ENCODE measurements around the gene MATN4.

MATN4 gene

DNA sequence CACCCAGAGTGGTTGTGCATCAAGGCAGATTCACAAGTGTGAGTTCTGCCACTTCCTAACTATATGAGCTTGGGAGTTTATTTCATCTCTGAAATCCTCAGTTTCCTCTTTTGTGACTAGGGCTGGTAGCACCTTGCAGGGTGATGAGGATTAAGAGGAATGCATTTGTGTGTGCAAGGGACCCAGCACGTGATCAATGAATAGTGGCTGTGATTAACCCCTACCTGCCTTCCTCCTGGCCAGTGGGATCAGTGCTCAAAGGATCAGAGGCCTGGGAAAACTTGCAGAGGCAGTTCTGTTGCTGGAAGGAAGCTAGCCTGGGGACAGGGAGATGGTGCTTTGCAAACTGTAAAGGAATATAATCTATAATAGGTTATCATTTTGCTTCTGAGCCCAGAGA lies 32.9 kb upstream of the MATN4 start:
- ATAC-seq (no peak), DNase-seq (no peak)

DNA sequence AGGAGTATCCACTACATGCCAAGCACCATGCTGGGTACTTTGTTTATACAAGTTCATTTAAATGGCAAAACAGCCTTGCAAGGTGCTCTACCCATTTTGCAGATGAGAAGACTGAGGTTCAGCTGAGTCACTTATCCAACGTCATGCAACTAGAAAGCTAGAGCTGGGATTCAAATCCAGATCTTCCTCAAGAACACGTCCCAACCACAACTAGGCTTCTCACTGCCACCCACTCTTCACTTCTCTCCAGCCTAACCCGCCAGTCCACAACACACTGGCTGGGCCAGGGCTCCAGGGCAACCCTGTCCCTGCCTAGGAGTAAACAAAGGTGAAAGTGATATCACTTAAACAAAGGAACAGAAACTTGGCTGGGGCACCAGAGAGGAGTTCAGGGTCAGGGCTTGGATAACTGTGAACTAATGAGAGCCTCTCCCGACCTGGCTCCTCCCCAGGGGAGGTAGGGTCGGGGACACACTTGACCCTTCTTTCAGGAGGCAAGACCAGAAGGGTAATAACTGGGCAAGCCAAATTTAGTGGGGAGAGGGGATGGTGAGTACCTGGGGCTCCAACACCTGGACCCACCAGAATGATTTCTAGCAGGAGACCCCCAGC lies 32.2 kb upstream of the MATN4 start:
- no peak for ATAC-seq
- no peak for DNase-seq

DNA sequence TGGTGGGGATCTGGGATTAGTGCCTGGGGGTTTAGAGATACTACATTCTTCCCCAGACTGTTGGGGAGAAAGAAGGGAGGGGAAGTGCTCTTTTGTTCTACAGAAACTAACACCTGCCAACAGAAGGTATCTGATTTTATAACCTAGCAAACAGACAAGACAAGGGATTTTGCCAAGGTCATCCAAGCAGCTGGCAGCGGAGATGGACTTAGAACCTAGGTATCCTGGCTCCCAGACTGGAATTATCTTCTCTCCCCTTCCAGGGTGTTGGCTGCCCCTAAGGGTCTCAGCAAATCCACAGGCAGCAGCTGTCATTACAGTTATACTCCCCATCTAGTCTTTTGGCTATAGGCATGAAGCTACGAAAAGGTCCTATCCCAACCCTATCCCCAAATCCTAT lies 31.7 kb upstream of the MATN4 start:
- DNase-seq (no peak), ATAC-seq (no peak)

DNA sequence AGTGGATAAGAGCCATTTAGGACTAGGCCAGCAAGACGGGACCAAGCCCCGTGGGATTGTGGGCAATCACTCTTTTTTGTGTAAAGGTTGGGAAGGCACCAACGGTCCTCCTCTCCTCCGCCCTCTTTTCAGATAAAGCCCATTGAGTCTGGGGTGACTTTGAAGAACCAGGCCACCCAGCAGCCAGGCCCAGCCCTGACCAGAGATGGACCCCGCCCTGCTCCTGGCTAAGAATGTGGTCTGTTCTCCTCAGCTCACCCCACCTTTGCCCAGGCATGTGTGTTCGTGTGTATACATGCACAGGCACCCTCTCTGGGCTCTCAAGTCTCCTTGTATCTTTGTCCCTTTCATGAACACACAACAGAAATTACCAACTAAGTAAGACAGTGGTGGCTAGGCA lies 31.0 kb upstream of the MATN4 start:
- DNase-seq (no peak), ATAC-seq (no peak)

DNA sequence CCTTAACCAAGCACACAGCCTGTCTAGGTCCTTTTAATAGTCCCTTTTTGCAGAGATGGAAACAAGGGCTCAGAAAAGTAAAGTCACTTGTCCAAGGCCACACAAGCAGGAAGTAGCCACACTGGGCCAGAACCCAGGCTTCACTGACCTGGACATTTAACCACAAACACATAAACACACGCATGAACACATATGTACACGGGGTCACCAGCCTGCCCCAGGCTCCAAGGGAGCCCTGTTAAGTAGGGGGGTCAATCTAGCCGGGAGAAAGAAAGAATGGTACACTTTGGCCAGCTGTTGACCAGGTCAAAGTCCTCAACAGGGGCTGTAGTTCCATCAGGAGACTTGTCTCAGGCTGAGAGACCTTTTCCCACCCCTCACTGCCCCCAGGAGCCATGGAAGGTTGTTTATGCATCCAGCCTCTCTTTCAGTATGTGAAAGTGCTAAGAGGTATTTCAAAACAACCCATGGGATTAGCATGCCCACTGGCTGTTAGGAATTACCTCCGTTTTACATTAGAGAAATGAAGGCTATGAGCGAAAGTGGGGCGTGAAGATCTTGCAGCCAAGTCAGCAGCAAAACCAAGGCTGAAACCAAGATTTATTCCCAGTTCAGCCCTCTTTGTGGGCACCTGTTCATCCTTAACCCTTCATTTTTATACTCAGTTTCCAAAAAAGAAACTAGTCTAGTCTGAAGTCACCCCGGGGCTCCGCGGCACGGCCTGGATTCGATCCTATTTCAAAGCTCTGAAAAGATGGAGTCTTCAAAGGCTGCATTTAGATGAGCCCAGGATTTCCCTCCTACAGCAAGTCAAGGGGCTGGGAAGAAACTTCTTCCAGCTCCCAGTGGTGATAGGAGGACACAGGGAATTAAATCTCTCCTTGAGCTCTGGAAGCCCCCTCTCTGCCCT lies 30.3 kb upstream of the MATN4 start:
- ATAC-seq: no peak
- DNase-seq: no peak

DNA sequence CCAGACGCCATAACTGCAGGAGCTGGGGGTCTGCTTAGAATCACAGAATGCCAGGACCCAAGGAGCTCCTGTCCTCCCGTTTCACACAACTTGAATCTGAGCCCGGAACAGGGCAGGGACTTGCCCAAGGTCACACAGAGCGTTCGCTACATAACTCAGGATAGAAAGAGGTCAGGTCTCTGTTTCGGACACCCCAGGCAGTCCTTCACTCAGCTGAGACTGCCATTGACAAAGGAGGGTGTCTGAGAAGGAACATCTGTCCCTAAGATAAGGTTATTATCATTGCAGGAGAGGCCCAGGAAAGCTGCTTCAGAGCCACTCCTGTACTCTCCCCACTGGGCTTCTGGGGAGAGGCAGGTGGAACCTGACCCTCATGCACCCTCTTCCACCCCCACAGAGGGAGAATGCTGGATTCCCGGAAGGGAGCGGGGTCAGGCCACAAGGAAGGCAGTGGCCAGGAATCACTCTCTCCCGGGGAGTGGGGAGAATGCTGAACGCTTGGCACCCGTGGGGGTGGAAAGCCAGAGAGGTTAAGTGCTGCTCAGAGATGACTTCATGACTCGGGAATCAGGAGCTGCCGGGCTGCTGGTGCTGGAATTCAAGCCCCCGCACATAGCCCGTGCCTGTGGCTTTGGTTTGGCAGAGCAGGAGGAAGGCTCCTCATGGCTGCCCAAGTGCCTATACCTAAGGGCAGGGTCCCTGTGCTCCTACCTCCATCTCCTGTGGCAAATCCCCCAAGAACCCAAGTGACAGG lies 29.4 kb upstream of the MATN4 start:
- DNase-seq: no peak
- ATAC-seq: no peak

DNA sequence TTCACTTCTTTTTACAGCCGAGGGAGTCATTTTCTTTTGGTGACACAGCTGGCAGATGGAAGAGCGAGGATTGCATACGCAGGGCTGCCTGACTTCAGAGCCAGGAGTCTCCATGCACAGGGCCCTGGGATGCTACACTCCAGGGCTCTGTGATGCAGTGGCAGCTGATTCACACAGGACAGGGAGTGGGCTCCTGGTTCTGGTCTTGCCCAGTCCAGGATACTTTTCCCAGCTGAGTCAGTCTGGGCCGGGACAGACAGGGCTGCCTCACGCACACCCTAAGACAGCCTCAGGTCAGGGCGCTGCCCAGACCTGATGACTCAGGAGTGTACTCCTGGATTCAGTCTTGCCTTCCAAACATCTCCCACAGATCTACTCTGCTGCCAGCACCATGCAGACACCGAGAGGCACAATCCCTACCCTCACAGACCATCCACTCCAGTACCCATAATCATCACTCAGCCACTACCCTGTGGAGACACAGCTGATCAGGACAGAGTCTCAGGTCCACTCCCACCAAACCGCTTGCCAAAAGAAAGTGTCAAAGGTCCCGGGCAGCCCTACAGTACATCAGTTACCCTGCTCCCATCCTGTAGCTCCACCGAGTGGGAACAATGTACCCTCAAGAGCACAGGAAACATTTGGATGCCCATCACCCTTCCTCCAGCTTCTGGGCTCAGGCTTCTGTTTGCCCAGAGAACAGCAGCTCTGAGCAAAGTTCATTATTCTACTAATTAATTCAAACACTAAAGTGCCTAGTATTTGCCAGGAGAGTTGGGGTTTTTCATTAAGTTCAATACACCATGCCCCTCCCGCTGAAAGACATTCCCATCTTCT lies 28.6 kb upstream of the MATN4 start:
- DNase-seq (no peak), ATAC-seq (no peak)

DNA sequence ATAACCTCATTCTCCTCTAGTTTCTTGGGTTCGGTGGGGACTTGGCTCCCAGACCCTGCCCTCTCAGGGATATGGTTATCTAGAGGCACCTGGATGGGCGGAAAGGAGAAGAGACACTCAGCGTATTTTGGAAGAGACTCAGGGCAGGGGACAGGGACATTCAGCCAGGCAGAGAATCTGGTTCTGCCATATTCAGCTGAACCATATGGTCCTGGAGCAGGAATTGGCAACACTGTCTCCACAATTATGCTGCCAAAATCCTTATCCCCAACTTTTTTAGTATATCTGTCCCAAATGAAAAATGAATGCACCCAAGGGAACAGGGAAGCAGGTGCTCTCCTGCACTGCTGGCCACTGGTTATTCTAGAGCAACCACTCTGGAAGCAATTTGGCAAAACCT lies 22.4 kb upstream of the MATN4 start:
- DNase-seq (no peak), ATAC-seq (no peak)

DNA sequence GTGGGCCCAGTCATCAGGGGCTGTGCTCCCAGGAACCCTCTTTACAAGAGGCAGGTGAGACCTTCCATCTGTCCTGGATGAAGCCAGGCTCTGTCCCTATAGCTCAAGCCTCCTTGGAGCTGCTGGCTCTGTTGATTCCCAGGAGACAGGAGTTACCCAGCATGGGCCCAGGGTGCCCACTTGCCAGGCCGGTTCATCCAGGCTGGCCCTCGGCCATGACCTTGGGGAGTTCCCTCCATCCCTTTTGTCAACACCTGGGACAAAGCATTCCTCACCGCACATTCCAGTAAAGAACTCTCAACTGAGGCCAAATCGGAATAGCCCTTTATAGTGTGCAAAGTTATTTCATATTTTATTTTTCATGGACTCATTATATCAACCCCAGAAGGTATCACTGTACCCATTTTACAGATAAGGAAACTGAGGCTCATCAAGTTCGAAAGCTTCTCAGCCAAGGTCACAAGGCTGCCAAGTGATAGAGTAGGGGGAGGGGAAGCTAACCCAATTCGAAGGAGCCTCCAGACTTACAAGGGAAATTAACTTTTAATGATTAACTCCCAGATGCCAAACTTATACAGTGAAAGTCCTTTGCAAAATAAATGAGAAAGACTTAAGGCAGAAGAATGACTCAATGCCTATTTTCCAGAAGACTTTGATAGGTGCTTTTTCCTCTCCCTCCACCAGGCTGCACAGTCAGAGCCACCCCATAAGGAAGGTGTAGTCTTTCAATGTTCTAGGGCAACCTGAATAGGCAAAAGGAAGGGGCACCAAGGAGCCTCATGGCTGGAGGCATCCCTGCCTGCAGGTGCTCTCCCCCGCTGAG lies 21.6 kb upstream of the MATN4 start:
- no peak for ATAC-seq
- DNase-seq: no peak

DNA sequence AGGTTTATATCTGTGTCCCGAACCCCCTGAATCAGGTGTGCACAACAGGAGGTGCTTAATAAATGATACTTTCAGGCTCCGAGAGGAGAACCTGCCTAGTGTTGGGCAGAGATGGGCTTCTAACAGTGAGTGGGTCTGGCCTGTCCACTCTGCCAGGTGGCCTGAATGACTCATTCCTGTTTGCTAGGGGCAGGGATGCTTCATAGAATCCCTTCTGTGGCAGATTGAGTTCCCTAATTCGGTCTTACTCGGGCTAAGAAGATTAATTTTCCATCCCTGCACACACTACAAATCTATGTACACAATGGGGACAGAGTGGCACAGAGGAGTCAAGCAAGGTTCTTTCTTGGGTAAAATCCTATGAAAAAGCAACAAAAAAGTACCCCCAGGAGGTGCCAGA lies 20.4 kb upstream of the MATN4 start:
- DNase-seq (no peak), ATAC-seq (no peak)

DNA sequence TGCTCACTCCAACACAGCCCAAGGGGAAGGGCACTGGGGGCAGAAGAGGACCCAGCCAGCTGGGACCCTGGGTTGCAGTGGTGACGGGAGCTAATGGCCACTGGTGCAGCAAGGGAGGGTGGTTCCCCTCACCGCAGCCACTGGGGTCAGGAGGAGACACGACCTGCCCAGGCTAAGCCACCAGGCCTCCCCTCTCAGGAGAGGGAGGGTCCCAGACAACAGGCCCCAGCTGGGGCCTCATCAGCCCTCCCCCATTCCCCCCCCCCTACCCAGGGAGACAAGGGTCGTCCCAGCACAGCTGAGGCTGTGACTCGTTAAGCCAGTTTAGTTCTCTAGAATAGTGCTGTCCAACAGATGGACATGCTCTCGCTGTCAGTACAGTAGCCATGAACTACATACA lies 17.3 kb upstream of the MATN4 start:
- ATAC-seq (no peak), DNase-seq (no peak)

DNA sequence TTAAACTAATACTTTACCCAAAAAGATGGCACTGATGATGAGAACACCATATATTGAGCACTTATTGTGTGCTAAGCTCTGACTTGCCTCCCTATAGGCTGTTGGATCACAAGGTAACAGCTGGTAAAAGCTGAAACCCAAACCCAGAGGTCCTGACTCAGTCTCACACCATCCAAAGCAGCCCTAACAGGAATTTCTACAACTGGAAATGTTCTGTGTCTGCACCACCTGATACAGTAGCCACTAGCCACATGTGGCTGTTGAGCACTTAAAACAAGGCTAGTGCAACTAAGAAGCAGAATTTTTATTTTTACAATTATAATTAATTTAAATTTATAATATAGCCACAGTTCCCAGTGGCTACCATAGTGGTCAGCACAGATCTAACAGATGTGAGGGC lies 15.6 kb upstream of the MATN4 start:
- DNase-seq (no peak), ATAC-seq (no peak)

DNA sequence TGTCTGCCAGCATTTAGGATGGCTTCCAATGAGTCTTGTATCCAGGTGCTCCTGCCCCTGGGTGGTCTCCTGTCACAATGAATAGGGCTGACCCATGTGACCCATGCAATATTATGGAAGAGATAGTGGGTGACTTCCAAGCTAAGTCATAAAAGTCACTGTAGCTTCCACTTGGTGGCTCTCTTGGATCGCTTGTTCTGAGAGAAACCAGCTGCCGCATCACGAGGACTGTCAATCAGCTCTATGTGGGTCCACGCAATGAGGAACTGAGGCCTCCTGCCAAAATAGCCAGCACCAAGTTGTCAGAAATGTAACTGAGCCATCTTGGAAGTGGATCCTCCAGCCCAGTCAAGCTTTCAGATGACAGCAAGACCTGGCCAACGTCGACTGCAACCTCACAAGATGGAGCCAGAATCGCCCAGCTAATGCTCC lies 14.9 kb upstream of the MATN4 start:
- ATAC-seq: no peak

DNA sequence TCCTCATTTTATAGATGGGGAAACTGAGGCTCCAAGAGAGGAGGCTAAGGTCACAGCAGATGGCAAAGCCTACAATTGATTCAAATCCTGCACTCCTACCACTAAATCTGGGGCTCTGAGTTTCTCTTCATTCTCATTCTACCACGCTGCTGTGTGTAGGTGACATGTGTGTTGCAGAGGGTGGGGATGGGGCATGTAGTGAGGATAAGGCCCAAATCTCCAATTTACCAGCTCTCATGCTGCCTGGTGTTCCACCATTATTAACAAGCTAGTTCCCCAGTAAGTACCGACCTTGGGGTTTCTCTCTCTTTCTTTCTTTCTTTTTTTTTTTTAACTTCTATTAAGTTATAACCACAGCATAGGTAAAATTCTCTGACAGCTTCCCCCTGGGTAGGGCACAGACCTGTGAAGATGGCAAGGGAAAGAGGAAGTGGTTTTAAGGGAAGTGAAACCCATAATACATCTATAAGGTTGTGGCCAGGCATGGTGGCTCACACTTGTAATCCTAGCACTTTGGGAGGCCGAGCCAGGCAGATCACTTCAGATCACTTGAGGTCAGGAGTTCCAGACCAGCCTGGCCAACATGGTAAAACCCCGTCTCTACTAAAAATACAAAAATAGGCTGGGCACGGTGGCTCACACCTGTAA lies 13.0 kb upstream of the MATN4 start:
- no peak for DNase-seq
- peak; percentile 63 for ATAC-seq

More for the DNA sequence above, 14.9 kb upstream of the MATN4 start:
- DNase-seq: no peak

DNA sequence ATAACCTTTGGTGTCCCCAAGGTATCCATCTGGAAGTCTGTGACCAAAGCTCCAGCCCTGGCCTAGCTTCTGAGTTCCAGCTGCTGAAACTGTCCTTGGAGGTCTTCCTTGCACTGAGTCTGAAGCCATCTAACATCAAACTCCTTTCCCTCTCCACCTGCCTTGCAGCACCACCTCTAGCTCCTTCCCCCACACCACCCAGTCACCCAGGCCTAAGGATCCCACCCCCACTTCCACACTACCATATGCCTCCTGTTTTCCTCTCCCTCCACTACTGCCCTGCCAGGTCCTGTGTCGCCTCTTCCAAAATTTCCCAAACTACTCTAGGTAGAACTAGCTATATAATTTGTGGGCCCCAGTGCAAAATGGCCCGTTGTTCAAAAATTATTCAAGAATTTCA lies 10.8 kb upstream of the MATN4 start:
- DNase-seq (no peak), ATAC-seq (no peak)

DNA sequence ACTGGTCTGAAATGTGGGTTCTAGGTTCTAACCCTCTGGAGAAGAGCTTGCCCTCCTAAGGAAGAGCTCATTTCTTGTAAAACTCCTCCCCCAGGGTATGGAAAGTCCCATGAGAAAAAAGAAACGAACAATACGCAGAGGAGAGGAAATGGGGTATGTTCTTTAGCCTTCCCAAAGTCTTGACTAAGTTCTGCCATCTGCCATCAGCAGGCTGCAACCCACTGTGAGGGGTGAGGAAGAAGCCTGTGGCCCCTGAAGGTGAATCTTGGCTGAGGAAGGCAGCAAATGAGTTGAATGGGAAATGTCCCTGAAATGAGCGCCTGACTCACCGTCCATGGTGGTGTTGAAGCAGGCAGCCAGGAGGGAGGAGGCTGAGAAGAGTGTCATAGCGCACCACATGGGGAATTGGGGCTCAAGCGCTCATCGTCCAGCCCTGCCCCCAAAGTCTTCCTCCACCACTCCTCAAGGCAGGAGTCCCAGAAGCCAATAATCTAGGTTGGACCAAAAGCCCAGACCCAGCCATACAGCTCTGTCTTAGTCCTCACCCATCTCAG lies 10.4 kb upstream of the MATN4 start:
- peak; percentile 32 for DNase-seq
- ATAC-seq: peak; percentile 14

DNA sequence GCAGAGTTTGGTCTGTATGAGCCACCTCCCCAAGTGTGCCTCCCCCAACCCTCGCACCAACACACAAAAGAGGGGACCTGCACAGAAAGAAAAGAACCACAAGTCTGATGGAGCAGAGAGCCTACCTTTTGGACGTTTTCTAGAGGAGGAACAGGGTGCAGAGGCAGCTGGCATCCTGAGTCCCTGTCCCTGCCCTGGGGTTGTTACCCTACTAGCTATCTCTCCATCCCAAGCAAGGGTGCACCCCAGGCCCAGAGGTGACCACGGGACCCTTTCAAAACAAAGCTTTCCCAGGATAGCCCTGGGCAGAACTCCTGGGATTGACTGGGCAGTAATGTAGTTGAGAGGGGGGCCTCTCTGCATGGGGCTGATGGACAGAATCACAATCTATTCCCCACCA lies 9.7 kb upstream of the MATN4 start:
- DNase-seq: no peak
- ATAC-seq: no peak

DNA sequence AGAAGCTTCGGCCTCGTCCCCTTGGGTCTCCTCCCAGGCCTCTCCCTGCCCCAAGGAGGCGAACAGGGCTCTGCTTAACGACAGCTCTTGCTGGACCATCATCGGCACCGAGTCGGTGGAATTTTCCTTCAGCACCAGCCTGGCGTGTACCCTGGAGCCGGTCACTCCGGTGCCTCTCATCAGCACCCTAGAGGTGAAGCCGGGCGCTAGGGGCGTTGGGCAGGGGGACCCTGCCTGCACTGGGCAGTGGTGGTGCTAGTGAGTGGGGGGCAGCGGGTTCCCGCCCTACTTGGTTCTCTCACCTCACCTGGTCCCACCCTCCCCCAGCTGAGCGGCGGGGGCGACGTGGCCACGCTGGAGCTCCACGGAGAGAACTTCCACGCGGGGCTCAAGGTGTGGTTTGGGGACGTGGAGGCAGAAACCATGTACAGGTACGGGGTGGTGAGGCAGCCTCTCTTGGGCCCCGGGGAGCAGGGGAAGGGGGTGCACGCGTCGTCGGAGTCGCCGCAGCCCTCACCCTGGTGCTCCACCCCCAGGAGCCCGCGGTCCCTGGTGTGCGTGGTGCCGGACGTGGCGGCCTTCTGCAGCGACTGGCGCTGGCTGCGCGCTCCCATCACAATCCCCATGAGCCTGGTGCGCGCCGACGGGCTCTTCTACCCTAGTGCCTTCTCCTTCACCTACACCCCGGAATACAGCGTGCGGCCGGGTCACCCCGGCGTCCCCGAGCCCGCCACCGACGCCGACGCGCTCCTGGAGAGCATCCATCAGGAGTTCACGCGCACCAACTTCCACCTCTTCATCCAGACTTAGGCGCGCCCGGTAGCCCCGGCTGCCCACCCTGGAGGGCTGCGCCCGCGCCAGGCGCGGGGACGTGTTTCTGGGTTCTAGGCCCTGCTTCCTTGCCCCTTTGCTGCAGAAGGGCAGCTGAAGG lies 8.3 kb upstream of the MATN4 start:
- ATAC-seq (no peak), DNase-seq (no peak)

DNA sequence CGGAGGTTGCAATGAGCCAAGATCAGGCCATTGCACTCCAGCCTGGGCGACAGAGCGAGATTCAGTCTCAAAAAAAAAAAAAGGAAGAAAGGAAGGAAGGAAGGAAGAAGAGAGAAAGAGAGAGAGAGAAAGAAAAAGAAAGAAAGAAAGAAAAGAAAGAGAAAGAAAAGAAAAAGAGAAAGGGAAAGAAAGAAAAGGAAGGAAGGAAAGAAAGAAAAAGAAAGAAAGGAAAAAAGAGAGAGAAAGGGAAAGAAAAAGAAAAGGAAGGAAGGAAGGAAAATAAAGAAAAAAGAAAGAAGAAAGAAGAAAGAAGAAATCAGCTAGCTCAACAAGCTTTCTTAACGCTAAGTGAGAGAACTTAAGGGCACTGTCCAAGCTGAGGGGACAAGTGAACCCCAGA lies 7.6 kb upstream of the MATN4 start:
- DNase-seq (no peak), ATAC-seq (no peak)

Data from stimulated activated naive CD8-positive, alpha-beta T cell treated with anti-CD3 and anti-CD28 coated beads, Interleukin-15, Interleukin-2, amounts not matched to agents 100 U/mL and 50 U/mL, for 24 hours (primary cell).